MCF 10A (cell line): Measurements from ENCODE around the gene MYCN. TPM values are rescaled to one million over a fixed set of nuclear protein-coding genes. Genes with fewer than 3 reads are reported as not detected.

Experiments
- BruUV-seq: library from RNA; stranded (reverse); fragments of 400-500 nt; replicated peaks from 2 replicates; lab custom pipeline; 2021; lab: Mats Ljungman, UMichigan
- CTCF ChIA-PET: fragments of 300-600 bp; sonication (Branson Sonifier 250); formaldehyde crosslinking; extraction: SDS; loops from one replicate; lab custom pipeline; 2021; ENCODE audit warnings: antibody characterized with exemption, inconsistent platforms; lab: Yijun Ruan, JAX
- POLR2A ChIA-PET: fragments of 300-600, 350-650 bp; sonication (Branson Sonifier 250); formaldehyde crosslinking; extraction: SDS; loops from one replicate; lab custom pipeline; 2020; ENCODE audit warnings: antibody characterized with exemption, inconsistent platforms; lab: Yijun Ruan, JAX
- DNase-seq: peaks from one replicate; pipeline ENCODE4 v3.0.0-alpha.2; 2018; ENCODE audit not compliant: unreplicated experiment
- H3K27ac Mint-ChIP-seq: one replicate; pipeline ENCODE4 v1.8.0; 2022; ENCODE audit warnings: mild to moderate bottlenecking, low read depth, mixed read lengths; ENCODE audit not compliant: unreplicated experiment
- H3K27me3 Mint-ChIP-seq: one replicate; pipeline ENCODE4 v1.8.0; 2022; ENCODE audit warnings: mixed read lengths; ENCODE audit not compliant: insufficient read depth, unreplicated experiment
- H3K36me3 Mint-ChIP-seq: one replicate; pipeline ENCODE4 v1.8.0; 2022; ENCODE audit warnings: mild to moderate bottlenecking, moderate library complexity, mixed read lengths; ENCODE audit not compliant: insufficient read depth, unreplicated experiment
- H3K4me1 Mint-ChIP-seq: one replicate; pipeline ENCODE4 v1.8.0; 2022; ENCODE audit warnings: mixed read lengths; ENCODE audit not compliant: insufficient read depth, unreplicated experiment
- H3K4me3 Mint-ChIP-seq: one replicate; pipeline ENCODE4 v1.8.0; 2022; ENCODE audit warnings: mild to moderate bottlenecking, moderate library complexity, mixed read lengths; ENCODE audit not compliant: unreplicated experiment
- H3K9me3 Mint-ChIP-seq: one replicate; pipeline ENCODE4 v1.8.0; 2022; ENCODE audit warnings: mixed read lengths; ENCODE audit not compliant: unreplicated experiment
- intact Hi-C: fragments of 100-400 bp; cut with micrococcal nuclease; formaldehyde crosslinking; loops from 2 replicates; pipeline ENCODE4 v1.14.1; 2022
- total RNA-seq: library from RNA; stranded (reverse); gene quantifications from 2 replicates; pipeline ENCODE4 v1.2.3, GENCODE V29; 2022
- TF ChIP-seq, protein P1 (sequence below): fragments of 200-600 bp; IDR thresholded peaks from one replicate; pipeline ENCODE4 v1.8.0; 2022; ENCODE audit warnings: antibody characterized with exemption, mild to moderate bottlenecking; ENCODE audit not compliant: unreplicated experiment

Gene MYCN
- total RNA-seq, 1 experiment from 2014 or later = not detected

DNA sequence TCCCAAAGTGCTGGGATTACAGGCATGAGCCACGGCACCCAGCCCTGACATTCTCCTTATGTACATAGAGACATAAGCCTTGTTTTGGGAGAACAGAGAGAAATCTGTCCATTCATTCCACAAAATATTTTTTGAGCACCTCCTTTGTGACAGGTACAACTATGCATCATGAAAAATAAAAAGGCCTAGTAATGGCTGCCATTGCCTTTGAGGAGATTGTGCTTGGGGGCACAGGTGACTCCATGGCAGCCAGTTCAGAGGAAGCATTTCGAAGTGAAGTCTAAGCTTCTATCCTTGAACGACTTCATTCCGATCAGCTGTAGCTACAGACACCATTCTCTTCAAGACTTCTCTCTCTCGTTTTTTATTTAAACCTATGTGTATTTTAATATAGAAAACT, 10.5 kb upstream of the MYCN start:
- Mint-ChIP-seq H3K27me3 (peaks cover 53% of the 10 kb centered on the region), H3K9me3 (no peaks in the 10 kb centered on the region), H3K36me3 (no peaks in the 10 kb centered on the region), H3K4me1 (no peaks in the 10 kb centered on the region), H3K4me3 (no peak overlapping the region), H3K27ac (no peak overlapping the region)
- ChIA-PET CTCF (interaction anchor here (0.6 to 1.2 kb wide), 5 partner anchors 10 to 828 kb away, joined by 3 to 7 read pairs (median 3); no protein-coding TSS in a partner anchor), POLR2A (no interaction called here)
- intact Hi-C loops = no loop called here
- BruUV-seq = no TSS peak
- TF ChIP-seq, protein P1, sequence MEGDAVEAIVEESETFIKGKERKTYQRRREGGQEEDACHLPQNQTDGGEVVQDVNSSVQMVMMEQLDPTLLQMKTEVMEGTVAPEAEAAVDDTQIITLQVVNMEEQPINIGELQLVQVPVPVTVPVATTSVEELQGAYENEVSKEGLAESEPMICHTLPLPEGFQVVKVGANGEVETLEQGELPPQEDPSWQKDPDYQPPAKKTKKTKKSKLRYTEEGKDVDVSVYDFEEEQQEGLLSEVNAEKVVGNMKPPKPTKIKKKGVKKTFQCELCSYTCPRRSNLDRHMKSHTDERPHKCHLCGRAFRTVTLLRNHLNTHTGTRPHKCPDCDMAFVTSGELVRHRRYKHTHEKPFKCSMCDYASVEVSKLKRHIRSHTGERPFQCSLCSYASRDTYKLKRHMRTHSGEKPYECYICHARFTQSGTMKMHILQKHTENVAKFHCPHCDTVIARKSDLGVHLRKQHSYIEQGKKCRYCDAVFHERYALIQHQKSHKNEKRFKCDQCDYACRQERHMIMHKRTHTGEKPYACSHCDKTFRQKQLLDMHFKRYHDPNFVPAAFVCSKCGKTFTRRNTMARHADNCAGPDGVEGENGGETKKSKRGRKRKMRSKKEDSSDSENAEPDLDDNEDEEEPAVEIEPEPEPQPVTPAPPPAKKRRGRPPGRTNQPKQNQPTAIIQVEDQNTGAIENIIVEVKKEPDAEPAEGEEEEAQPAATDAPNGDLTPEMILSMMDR = no peak
- DNase-seq = no peak

DNA sequence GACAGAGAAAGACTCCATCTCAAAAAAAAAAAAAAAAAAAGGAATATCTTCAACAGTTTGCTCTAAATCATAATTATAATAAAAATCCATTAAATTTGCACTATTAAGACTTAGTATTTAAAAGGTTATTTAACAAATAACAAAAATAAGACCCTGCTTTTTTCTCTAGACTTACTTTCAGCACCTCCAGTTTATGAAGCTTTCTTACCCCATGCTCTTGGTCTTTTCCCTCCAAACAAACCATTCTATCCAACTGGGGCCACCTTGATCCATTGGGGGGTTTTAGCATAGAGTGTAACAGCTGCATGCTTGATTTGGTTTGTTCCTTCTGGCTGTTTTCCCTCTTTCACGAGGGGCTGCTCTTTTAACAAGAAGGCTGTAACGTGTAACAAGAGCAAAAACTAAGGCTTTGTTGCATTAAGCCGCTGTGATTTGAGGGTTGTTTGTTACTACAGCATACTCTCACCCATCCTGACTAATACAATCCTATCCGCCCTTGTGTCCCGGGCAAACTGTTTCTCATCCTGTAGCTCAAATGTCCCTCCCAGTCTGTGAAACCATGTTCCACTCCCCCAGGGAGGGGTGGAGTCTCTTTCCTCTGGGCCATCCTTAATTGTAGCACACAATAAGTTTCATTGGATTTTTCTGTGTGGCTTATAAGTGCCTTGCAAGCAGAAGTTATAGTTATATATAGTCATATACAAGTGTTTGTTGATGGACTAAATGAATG, 9.6 kb upstream of the MYCN start:
- CTCF ChIA-PET = interaction anchor here (0.6 to 1.9 kb wide), 6 partner anchors 9 to 827 kb away, joined by 3 to 15 read pairs (median 4); partner anchors contain the start of gene MYCN
- peaks cover 49% of the 10 kb centered on the region for H3K27me3 Mint-ChIP-seq
- no TSS peak for BruUV-seq
- no peaks in the 10 kb centered on the region for H3K4me1 Mint-ChIP-seq
- TF ChIP-seq, protein P1 = no peak
- intact Hi-C loops = no loop called here
- H3K9me3 Mint-ChIP-seq = no peaks in the 10 kb centered on the region
- no peak for DNase-seq
- H3K27ac Mint-ChIP-seq = no peak overlapping the region
- no peak overlapping the region for H3K4me3 Mint-ChIP-seq
- no peaks in the 10 kb centered on the region for H3K36me3 Mint-ChIP-seq
- POLR2A ChIA-PET = interaction anchor here (0.7 to 1.4 kb wide), 2 partner anchors 16 to 19 kb away, joined by 3 read pairs; no protein-coding TSS in a partner anchor

DNA sequence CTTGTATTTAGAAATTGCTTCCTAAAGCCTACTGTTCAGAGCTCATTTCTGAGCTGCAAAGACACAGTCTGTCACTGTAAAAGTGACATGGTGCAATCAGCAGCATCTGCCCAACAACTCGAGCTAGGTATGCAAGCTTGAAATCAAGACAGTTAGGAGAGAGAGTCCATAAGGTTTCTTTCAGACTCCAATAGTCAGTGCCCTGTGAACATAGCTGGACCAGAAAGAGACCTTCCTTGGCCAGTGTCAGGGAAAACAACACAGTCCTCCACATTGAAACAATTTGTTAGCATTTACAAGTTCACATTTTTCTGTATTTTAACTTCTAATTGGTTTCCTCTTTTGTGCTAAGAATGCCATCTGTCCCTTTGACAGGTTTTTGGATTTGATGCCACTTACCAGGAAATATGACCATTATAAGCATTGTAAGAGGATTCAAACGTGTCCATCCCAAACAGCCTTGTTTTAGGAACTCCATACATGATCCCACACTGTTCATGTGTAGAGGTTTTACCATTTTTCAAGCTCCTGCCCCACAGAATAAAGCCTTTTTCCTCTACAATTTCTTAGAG, 8.9 kb upstream of the MYCN start:
- H3K4me3 Mint-ChIP-seq = no peak overlapping the region
- no peak for DNase-seq
- H3K36me3 Mint-ChIP-seq = no peaks in the 10 kb centered on the region
- H3K9me3 Mint-ChIP-seq = no peaks in the 10 kb centered on the region
- no peaks in the 10 kb centered on the region for H3K4me1 Mint-ChIP-seq
- H3K27ac Mint-ChIP-seq = no peak overlapping the region
- CTCF ChIA-PET = interaction anchor here (0.6 to 1.9 kb wide), 2 partner anchors 8 to 35 kb away, joined by 3 to 15 read pairs; partner anchors contain the start of gene MYCN
- POLR2A ChIA-PET = interaction anchor here (1.4 kb wide), 1 partner anchor 19 kb away, joined by 3 read pairs; no protein-coding TSS in a partner anchor
- no TSS peak for BruUV-seq
- peaks cover 50% of the 10 kb centered on the region for H3K27me3 Mint-ChIP-seq
- intact Hi-C loops = no loop called here
- TF ChIP-seq, protein P1 = no peak

DNA sequence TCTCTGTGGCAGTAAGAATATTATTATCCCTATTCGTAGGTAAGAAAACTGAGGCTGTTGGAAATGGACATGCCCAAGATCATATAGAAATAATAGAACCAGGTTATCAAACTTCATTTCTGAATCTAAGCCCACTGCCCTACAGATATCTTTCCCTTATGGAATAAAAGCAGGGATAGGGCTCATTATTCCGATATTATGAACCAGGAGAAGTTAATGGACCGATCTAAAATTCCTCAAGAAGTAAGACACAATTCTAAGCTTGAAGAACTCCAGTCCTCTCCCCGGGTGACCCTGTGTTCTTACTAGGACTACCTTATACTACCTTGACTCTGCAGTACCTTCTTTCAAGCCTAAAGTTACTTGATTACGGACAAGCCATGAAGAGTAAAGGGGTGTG, 8.4 kb upstream of the MYCN start:
- no peaks in the 10 kb centered on the region for H3K4me1 Mint-ChIP-seq
- H3K27ac Mint-ChIP-seq = no peak overlapping the region
- no peaks in the 10 kb centered on the region for H3K36me3 Mint-ChIP-seq
- ChIA-PET POLR2A (interaction anchor here (1.4 kb wide), 1 partner anchor 20 kb away, joined by 3 read pairs; no protein-coding TSS in a partner anchor), CTCF (interaction anchor here (1.9 kb wide), 1 partner anchor 8 kb away, joined by 15 read pairs; the partner anchor contains the start of gene MYCN)
- peaks cover 51% of the 10 kb centered on the region for H3K27me3 Mint-ChIP-seq
- no peaks in the 10 kb centered on the region for H3K9me3 Mint-ChIP-seq
- DNase-seq = no peak
- intact Hi-C loops = no loop called here
- TF ChIP-seq, protein P1 = no peak
- no peak overlapping the region for H3K4me3 Mint-ChIP-seq
- no TSS peak for BruUV-seq
